Keratinocyte (primary cell): ENCODE data around the gene BMP7. TPM values are rescaled to one million over a fixed set of nuclear protein-coding genes. Genes with fewer than 3 reads are reported as not detected.

Experiments used
- DNase-seq: peaks from one replicate; pipeline ENCODE4 v3.0.0-alpha.2; 2011; ENCODE audit warnings: low read depth, missing footprints, low spot score
- FAIRE-seq: peaks from 2 replicates; lab custom pipeline; 2011; peaks lifted over from hg19 to GRCh38; lab: Jason Lieb, UNC
- H2AFZ ChIP-seq: 2 replicates; pipeline ENCODE4 v1.6.0; 2012; ENCODE audit warnings: low read length, control low read depth, inconsistent platforms; ENCODE audit not compliant: control insufficient read depth
- H3K27ac ChIP-seq: 2 replicates; pipeline ENCODE4 v1.5.1; 2011; ENCODE audit warnings: low read length; ENCODE audit not compliant: control insufficient read depth, insufficient read depth
- H3K27me3 ChIP-seq: 3 replicates; pipeline ENCODE4 v1.6.0; 2011; ENCODE audit warnings: low read length; ENCODE audit not compliant: control insufficient read depth, insufficient read depth; ENCODE audit errors: extremely low read depth
- H3K36me3 ChIP-seq, 2 experiments: 2 replicates in 1 of 2; 3 replicates in 1 of 2; pipeline ENCODE4 v1.5.1; 2011; ENCODE audit warnings: low read length in 2 of 2, mild to moderate bottlenecking in 1 of 2; ENCODE audit not compliant: control insufficient read depth in 2 of 2, insufficient read depth in 2 of 2; ENCODE audit errors: extremely low read depth in 1 of 2
- H3K4me1 ChIP-seq: 3 replicates; pipeline ENCODE4 v1.5.1; 2011; ENCODE audit warnings: low read length; ENCODE audit not compliant: control insufficient read depth, insufficient read depth; ENCODE audit errors: extremely low read depth
- H3K4me2 ChIP-seq: 3 replicates; pipeline ENCODE4 v1.6.0; 2011; ENCODE audit warnings: low read depth, low read length; ENCODE audit not compliant: control insufficient read depth, insufficient read depth; ENCODE audit errors: extremely low read depth
- H3K4me3 ChIP-seq, 3 experiments: fragments of 200-600 bp in 1 of 3; sonication (generic) in 1 of 3; 2 replicates in 2 of 3; 3 replicates in 1 of 3; pipeline ENCODE4 v1.5.1; 2011 to 2016; ENCODE audit warnings: low read length in 3 of 3, mild to moderate bottlenecking in 3 of 3, control low read depth in 2 of 3, inconsistent platforms in 1 of 3, low read depth in 1 of 3, mixed read lengths in 1 of 3, mixed run types in 1 of 3, moderate library complexity in 1 of 3; ENCODE audit not compliant: control insufficient read depth in 2 of 3, insufficient read depth in 2 of 3; ENCODE audit errors: extremely low read depth in 1 of 3
- H3K79me2 ChIP-seq: 2 replicates; pipeline ENCODE4 v1.6.0; 2012; ENCODE audit warnings: low read length; ENCODE audit not compliant: control insufficient read depth, insufficient read depth
- H3K9ac ChIP-seq: 3 replicates; pipeline ENCODE4 v1.6.0; 2011; ENCODE audit warnings: low read length; ENCODE audit not compliant: control insufficient read depth, insufficient read depth; ENCODE audit errors: extremely low read depth
- H3K9me1 ChIP-seq: 3 replicates; pipeline ENCODE4 v1.6.0; 2011; ENCODE audit warnings: low read length; ENCODE audit not compliant: control insufficient read depth, insufficient read depth; ENCODE audit errors: extremely low read depth
- H3K9me3 ChIP-seq: 2 replicates; pipeline ENCODE4 v1.5.1; 2012; ENCODE audit warnings: low read depth, low read length; ENCODE audit not compliant: control insufficient read depth
- H4K20me1 ChIP-seq: 3 replicates; pipeline ENCODE4 v1.6.0; 2011; ENCODE audit warnings: low read length; ENCODE audit not compliant: control insufficient read depth, insufficient read depth; ENCODE audit errors: extremely low read depth
- CTCF ChIP-seq, 3 experiments: IDR thresholded peaks in 1 of 3; conservative IDR thresholded peaks in 1 of 3; optimal IDR thresholded peaks in 1 of 3; 2 replicates in 2 of 3; 3 replicates in 1 of 3; pipeline versions ENCODE3 to v1.5.1; 2011; ENCODE audit warnings: low read length in 3 of 3, mild to moderate bottlenecking in 3 of 3, moderate library complexity in 2 of 3, control low read depth in 1 of 3, inconsistent platforms in 1 of 3; ENCODE audit not compliant: insufficient read depth in 2 of 3; ENCODE audit errors: extremely low read depth in 1 of 3
- EZH2 ChIP-seq: IDR thresholded peaks from one replicate; pipeline ENCODE4 v1.6.1; 2012; ENCODE audit warnings: inconsistent platforms, mild to moderate bottlenecking, low read length, moderate library complexity
- dilution Hi-C: fragments of 300-500 bp; cut with MboI; formaldehyde crosslinking; loops from one replicate; pipeline ENCODE4 v1.7.0; 2020; ENCODE audit warnings: low sequenced_read_pairs; ENCODE audit not compliant: extremely low pct_ligation_motif_present
- polyA plus RNA-seq, 5 experiments: library from polyadenylated mRNA; depleted of rRNA in 3 of 5; stranded (reverse) in 3 of 5; stranded (forward) in 1 of 5; unstranded in 1 of 5; fragments of >200 nt; gene quantifications; 1 replicate in 1 of 5; 2 replicates in 3 of 5; 3 replicates in 1 of 5; pipeline versions ENCODE4 v1.2.1 to v1.2.3, GENCODE V29; 2011 to 2012; ENCODE audit warnings: missing spikeins in 2 of 5, low read depth in 1 of 5, low replicate concordance in 1 of 5
- small RNA-seq, 3 experiments: library from RNA; depleted of rRNA; stranded (forward); fragments of <200 nt; gene quantifications; one replicate each; pipeline ENCODE3, GENCODE V24; 2012; ENCODE audit warnings: low read depth in 3 of 3, low replicate concordance in 1 of 3; ENCODE audit not compliant: insufficient read length in 3 of 3

Gene BMP7
- polyA plus RNA-seq, 1 donor (not counting 4 experiments of a cell fraction or from before 2014, with no cell fraction given) = 0.29 TPM

GRCh38 chr20:57118964-57119363, 147.5 kb downstream of the BMP7 start:
- FAIRE-seq (no peak), DNase-seq (no peak)
- Histone ChIP-seq H3K4me2 (no peak overlapping the region), H3K27ac (no peak overlapping the region), H3K36me3 (no peaks in the 10 kb centered on the region), H4K20me1 (no peaks in the 10 kb centered on the region), H3K79me2 (no peaks in the 10 kb centered on the region), H3K9ac (no peak overlapping the region), H3K9me1 (no peaks in the 10 kb centered on the region), H3K4me1 (no peaks in the 10 kb centered on the region), H3K4me3 (no peak overlapping the region), H3K27me3 (peaks cover 3% of the 10 kb centered on the region), H2AFZ (no peak overlapping the region), H3K9me3 (no peaks in the 10 kb centered on the region)
- TF ChIP-seq CTCF (optimal IDR thresholded peaks at IDR 0.05 in 1 of 3, IDR thresholded peaks at IDR 0.05 in 1 of 3, conservative IDR thresholded peaks at IDR 0.05 in 1 of 3; ENCODE audit: extremely low read depth in 1 of 3, insufficient read depth in 2 of 3, low read length in 3 of 3) = no peak
- TF ChIP-seq EZH2 = no peak
- dilution Hi-C loops = no loop called here

Small RNAs within 50 kb of the gene (small RNA-seq; reads per million reads assigned to genes)
- 0 reads per million in 3 experiments for gene RF00019

Other genes starting within 250 kb of the BMP7 start
- not detected in 3 replicates for gene SPO11, start 63.2 kb upstream of the BMP7 start, polyA plus RNA-seq
- gene RAE1, start 84.6 kb upstream of the BMP7 start, polyA plus RNA-seq = 18.7 to 57.4 TPM (median 32.4 TPM) in 3 replicates
- gene RBM38, start 124.8 kb upstream of the BMP7 start, polyA plus RNA-seq = 5.1 to 6.7 TPM (median 5.7 TPM) in 3 replicates